OCI-LY3 (cell line): ENCODE data around the gene MACROD2.

Source experiments
- EZH2phosphoT487 ChIP-seq: fragments of 200-600 bp; shearing (Covaris generic); IDR thresholded peaks from 2 replicates; pipeline ENCODE4 v1.6.1; 2018; ENCODE audit warnings: antibody characterized with exemption, mixed run types, low read depth
- TF ChIP-seq, protein P1 (sequence below): fragments of 200-600, 300-600 bp; sonication (generic); IDR thresholded peaks from 2 replicates; pipeline ENCODE4 v1.5.1; 2014; ENCODE audit warnings: antibody characterized with exemption, low read length, low read depth

DNA sequence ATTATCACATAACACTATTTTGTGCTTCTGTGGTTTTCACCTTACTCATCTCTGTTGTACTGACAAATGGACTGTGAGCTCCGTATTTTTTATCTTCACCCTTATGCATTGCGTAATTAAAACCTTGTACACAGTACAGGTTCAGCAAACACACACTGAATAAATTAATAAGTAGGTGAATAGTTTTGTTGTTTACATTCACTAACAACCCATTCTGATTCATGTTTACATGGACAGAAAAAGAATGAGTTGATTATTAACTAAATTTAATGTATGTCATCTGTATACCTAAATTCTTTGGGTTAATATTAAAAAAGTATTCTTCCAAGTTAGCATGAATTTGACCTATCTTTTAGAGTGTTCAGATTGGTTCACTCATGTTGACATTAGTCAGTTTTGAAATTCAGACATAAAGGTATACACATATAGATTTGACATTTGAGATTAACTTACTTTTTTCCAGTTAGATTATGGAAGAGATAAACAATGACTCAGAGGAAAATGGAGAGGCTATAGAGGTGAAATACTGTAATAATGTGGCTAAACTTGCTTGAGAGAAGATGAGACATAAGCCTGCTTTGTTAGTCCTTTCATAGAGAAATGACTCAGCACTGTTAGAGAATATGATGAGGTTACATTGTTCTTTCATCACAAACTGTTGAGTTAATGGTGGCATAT lies 883.8 kb downstream of the MACROD2 start:
- TF ChIP-seq, protein P1, sequence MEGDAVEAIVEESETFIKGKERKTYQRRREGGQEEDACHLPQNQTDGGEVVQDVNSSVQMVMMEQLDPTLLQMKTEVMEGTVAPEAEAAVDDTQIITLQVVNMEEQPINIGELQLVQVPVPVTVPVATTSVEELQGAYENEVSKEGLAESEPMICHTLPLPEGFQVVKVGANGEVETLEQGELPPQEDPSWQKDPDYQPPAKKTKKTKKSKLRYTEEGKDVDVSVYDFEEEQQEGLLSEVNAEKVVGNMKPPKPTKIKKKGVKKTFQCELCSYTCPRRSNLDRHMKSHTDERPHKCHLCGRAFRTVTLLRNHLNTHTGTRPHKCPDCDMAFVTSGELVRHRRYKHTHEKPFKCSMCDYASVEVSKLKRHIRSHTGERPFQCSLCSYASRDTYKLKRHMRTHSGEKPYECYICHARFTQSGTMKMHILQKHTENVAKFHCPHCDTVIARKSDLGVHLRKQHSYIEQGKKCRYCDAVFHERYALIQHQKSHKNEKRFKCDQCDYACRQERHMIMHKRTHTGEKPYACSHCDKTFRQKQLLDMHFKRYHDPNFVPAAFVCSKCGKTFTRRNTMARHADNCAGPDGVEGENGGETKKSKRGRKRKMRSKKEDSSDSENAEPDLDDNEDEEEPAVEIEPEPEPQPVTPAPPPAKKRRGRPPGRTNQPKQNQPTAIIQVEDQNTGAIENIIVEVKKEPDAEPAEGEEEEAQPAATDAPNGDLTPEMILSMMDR: no peak
- no peak for TF ChIP-seq EZH2phosphoT487
